OCI-LY7 (cell line): ENCODE results near the gene MUSK. TPM values are rescaled to one million over a fixed set of nuclear protein-coding genes. Genes with fewer than 3 reads are reported as not detected.

Experiments used
- BruUV-seq: library from RNA; stranded (reverse); fragments of 400-500 nt; replicated peaks from 2 replicates; lab custom pipeline; 2021; lab: Mats Ljungman, UMichigan
- CTCF ChIA-PET: fragments of 300-600 bp; sonication (Branson Sonifier 250); formaldehyde crosslinking; loops from one replicate; lab custom pipeline; 2022; ENCODE audit warnings: antibody characterized with exemption; ENCODE audit not compliant: unreplicated experiment; lab: Charles Lee
- POLR2A ChIA-PET: fragments of 300-600 bp; sonication (Branson Sonifier 250); formaldehyde crosslinking; loops from one replicate; lab custom pipeline; 2022; ENCODE audit warnings: antibody characterized with exemption; lab: Charles Lee
- DNase-seq: peaks from one replicate; pipeline ENCODE4 v3.0.0-alpha.2; 2015; ENCODE audit warnings: low spot score
- H2AFZ ChIP-seq: fragments of 200-600 bp; sonication (generic), shearing (Covaris generic); 2 replicates; pipeline ENCODE4 v1.6.1; 2014; ENCODE audit warnings: mild to moderate bottlenecking, antibody characterized with exemption, low read length, moderate library complexity
- H3K27ac ChIP-seq: fragments of 200-600 bp; sonication (generic); 2 replicates; pipeline ENCODE4 v1.5.1; 2014; ENCODE audit warnings: mixed run types, low read depth, mild to moderate bottlenecking, moderate library complexity, low read length, inconsistent platforms; ENCODE audit not compliant: poor library complexity, severe bottlenecking
- H3K36me3 ChIP-seq: fragments of 200-600 bp; sonication (generic); 2 replicates; pipeline ENCODE4 v1.6.1; 2014; ENCODE audit warnings: mild to moderate bottlenecking, antibody characterized with exemption, low read length, moderate library complexity, mixed read lengths; ENCODE audit not compliant: insufficient read depth
- H3K4me1 ChIP-seq: fragments of 200-600 bp; sonication (generic); 2 replicates; pipeline ENCODE4 v1.5.1; 2014; ENCODE audit warnings: mild to moderate bottlenecking, low read length; ENCODE audit not compliant: insufficient read depth, poor library complexity, severe bottlenecking
- H3K4me2 ChIP-seq: fragments of 200-600 bp; sonication (generic); 2 replicates; pipeline ENCODE4 v1.6.1; 2014; ENCODE audit warnings: mild to moderate bottlenecking, low read length
- H3K4me3 ChIP-seq: fragments of 200-600 bp; sonication (generic); 2 replicates; pipeline ENCODE4 v1.5.1; 2014; ENCODE audit warnings: mild to moderate bottlenecking, low read depth, low read length; ENCODE audit not compliant: poor library complexity, severe bottlenecking
- H3K79me2 ChIP-seq: fragments of 200-600 bp; sonication (generic); 2 replicates; pipeline ENCODE4 v1.6.1; 2016; ENCODE audit warnings: low read depth, mild to moderate bottlenecking, low read length, moderate library complexity, mixed read lengths; ENCODE audit not compliant: insufficient read depth
- H3K9me2 ChIP-seq: fragments of 200-600 bp; sonication (generic); 2 replicates; pipeline ENCODE4 v1.6.1; 2016; ENCODE audit warnings: mild to moderate bottlenecking, low read length, mixed read lengths; ENCODE audit not compliant: insufficient read depth
- H3K9me3 ChIP-seq: fragments of 200-600 bp; sonication (generic); 2 replicates; pipeline ENCODE4 v1.6.1; 2014; ENCODE audit warnings: mild to moderate bottlenecking, mixed run types, low read length, mixed read lengths
- H4K20me1 ChIP-seq: fragments of 200-600 bp; sonication (generic); 2 replicates; pipeline ENCODE4 v1.6.1; 2014; ENCODE audit warnings: mild to moderate bottlenecking, antibody characterized with exemption, low read length, moderate library complexity, mixed read lengths; ENCODE audit not compliant: insufficient read depth
- CTCF ChIP-seq: fragments of 200-600 bp; sonication (generic); conservative IDR thresholded peaks from 2 replicates; pipeline ENCODE4 v1.5.1; 2014; ENCODE audit warnings: mild to moderate bottlenecking, antibody characterized with exemption, low read length, moderate library complexity, mixed read lengths
- EZH2phosphoT487 ChIP-seq: fragments of 200-600 bp; sonication (generic); IDR thresholded peaks from 2 replicates; pipeline ENCODE4 v1.6.1; 2018; ENCODE audit warnings: low read depth, borderline replicate concordance, mild to moderate bottlenecking, mixed run types, antibody characterized with exemption, low read length, moderate library complexity, mixed read lengths
- intact Hi-C: fragments of 100-400 bp; cut with micrococcal nuclease; formaldehyde crosslinking; loops from one replicate; pipeline ENCODE4 v1.10.0; 2022; ENCODE audit not compliant: unreplicated experiment
- total RNA-seq, 2 experiments: library from RNA; depleted of rRNA in 1 of 2; stranded (reverse); fragments of >200 nt in 1 of 2; shearing (Covaris generic) in 1 of 2; gene quantifications; 2 replicates each; pipeline ENCODE4 v1.2.3, GENCODE V29; 2014 to 2022

The MUSK gene
- total RNA-seq, 2 experiments from 2014 or later: not detected

GRCh38 chr9:110764006-110764405, 95.4 kb downstream of the MUSK start:
- DNase-seq: no peak
- Histone ChIP-seq H3K9me3 (no peaks in the 10 kb centered on the region), H3K79me2 (no peaks in the 10 kb centered on the region), H3K27ac (no peak overlapping the region), H3K9me2 (no peaks in the 10 kb centered on the region), H3K4me3 (no peak overlapping the region), H3K4me2 (no peak overlapping the region), H3K4me1 (no peaks in the 10 kb centered on the region), H3K36me3 (no peaks in the 10 kb centered on the region), H4K20me1 (no peaks in the 10 kb centered on the region), H2AFZ (no peak overlapping the region)
- intact Hi-C loops: no loop called here
- ChIA-PET POLR2A (interaction anchor here (0.5 to 1.3 kb wide), 3 partner anchors 95 to 671 kb away, joined by 3 read pairs; no protein-coding TSS in a partner anchor), CTCF (no interaction called here)
- no TSS peak for BruUV-seq
- no peak for TF ChIP-seq CTCF
- no peak for TF ChIP-seq EZH2phosphoT487

- BruUV-seq: no TSS peak
- TF ChIP-seq CTCF (no peak), EZH2phosphoT487 (no peak)
- intact Hi-C loops: no loop called here
- no peak overlapping the region for H3K4me2 ChIP-seq
- no peaks in the 10 kb centered on the region for H3K36me3 ChIP-seq
- H3K4me3 ChIP-seq: no peak overlapping the region
- DNase-seq: no peak
- H3K9me2 ChIP-seq: no peaks in the 10 kb centered on the region
- H3K79me2 ChIP-seq: no peaks in the 10 kb centered on the region
- ChIA-PET POLR2A (no interaction called here), CTCF (no interaction called here)
- H2AFZ ChIP-seq: no peak overlapping the region
- H3K9me3 ChIP-seq: no peaks in the 10 kb centered on the region
- no peak overlapping the region for H3K27ac ChIP-seq
- H4K20me1 ChIP-seq: no peaks in the 10 kb centered on the region
- no peaks in the 10 kb centered on the region for H3K4me1 ChIP-seq
Observed at GRCh38 chr9:110765926-110766325, 97.3 kb downstream of the MUSK start.

DNA sequence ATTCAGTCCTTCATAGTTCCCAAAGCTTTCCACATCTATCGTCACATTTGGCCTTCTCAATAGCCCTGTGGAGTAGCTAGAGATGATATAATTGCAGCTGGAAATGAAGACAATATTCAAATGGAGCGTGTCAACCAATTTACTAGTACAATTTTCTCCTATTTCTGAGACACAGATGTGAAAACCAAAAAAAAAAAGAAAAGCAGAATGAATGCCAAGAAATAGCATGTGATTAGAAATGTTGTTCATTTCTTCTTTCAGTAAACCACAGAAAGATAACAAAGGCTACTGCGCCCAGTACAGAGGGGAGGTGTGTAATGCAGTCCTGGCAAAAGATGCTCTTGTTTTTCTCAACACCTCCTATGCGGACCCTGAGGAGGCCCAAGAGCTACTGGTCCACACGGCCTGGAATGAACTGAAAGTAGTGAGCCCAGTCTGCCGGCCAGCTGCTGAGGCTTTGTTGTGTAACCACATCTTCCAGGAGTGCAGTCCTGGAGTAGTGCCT, 99.0 kb downstream of the MUSK start:
- Histone ChIP-seq H3K9me3 (no peaks in the 10 kb centered on the region), H3K36me3 (no peaks in the 10 kb centered on the region), H3K27ac (no peak overlapping the region), H3K4me2 (no peak overlapping the region), H4K20me1 (no peaks in the 10 kb centered on the region), H2AFZ (no peak overlapping the region), H3K4me1 (no peaks in the 10 kb centered on the region), H3K9me2 (no peaks in the 10 kb centered on the region), H3K79me2 (no peaks in the 10 kb centered on the region), H3K4me3 (no peak overlapping the region)
- TF ChIP-seq EZH2phosphoT487: no peak
- no peak for TF ChIP-seq CTCF
- BruUV-seq: no TSS peak
- CTCF ChIA-PET: no interaction called here
- DNase-seq: no peak
- intact Hi-C loops: no loop called here
- POLR2A ChIA-PET: interaction anchor here (0.5 kb wide), 1 partner anchor 451 kb away, joined by 3 read pairs; no protein-coding TSS in a partner anchor
